Measurements from ENCODE around the gene RBMX2. TPM values are rescaled to one million over a fixed set of nuclear protein-coding genes. Genes with fewer than 3 reads are reported as not detected.

RBMX2 gene
- total RNA-seq, 1 experiment from 2014 or later = 21.6 TPM

GRCh38 chrX:130444641-130445336, 43.0 kb downstream of the RBMX2 start:
- DNase-seq (ENCODE audit: low read depth) = no peak

- no peak for DNase-seq (ENCODE audit: low read depth)
Measured at GRCh38 chrX:130446974-130447373, 45.2 kb downstream of the RBMX2 start.

Other genes with a start within 250 kb of the RBMX2 start
- 17.4 and 23.0 TPM in 2 replicates for gene AIFM1, start 236.1 kb upstream of the RBMX2 start, total RNA-seq (2014; rRNA removed)
- gene RAB33A, start 230.0 kb upstream of the RBMX2 start, total RNA-seq (2014; rRNA removed) = 0.71 TPM in 1 of 2 replicates, not detected in the other
- gene ZNF280C, start 133.1 kb upstream of the RBMX2 start, total RNA-seq (2014; rRNA removed) = 6.2 and 7.7 TPM in 2 replicates
- gene SLC25A14, start 62.1 kb upstream of the RBMX2 start, total RNA-seq (2014; rRNA removed) = 18.6 and 20.2 TPM in 2 replicates
- gene GPR119, start 16.3 kb upstream of the RBMX2 start, total RNA-seq (2014; rRNA removed) = not detected in 2 replicates